Measurements from ENCODE around the gene ACOXL. TPM values are rescaled to one million over a fixed set of nuclear protein-coding genes. Genes with fewer than 3 reads are reported as not detected.

The ACOXL gene
- total RNA-seq, 1 donor from 2014 or later: not detected

- Histone ChIP-seq H3K9me3 (ENCODE audit: control insufficient read depth in 3 of 3, low read length in 3 of 3) (no peaks in the 10 kb centered on the region), H3K4me1 (ENCODE audit: control insufficient read depth in 3 of 3, insufficient read depth in 3 of 3, low read length in 3 of 3) (peaks cover 3 to 8% (median 3%) of the 10 kb centered on the region in 3 donors), H3K36me3 (ENCODE audit: control insufficient read depth in 3 of 3, insufficient read depth in 3 of 3, low read length in 3 of 3) (no peaks in the 10 kb centered on the region), H3K27ac (ENCODE audit: low read depth, low read length) (no peak overlapping the region), H3K27me3 (ENCODE audit: control insufficient read depth in 3 of 3, insufficient read depth in 3 of 3, low read length in 3 of 3) (no peaks in the 10 kb centered on the region), H3K4me3 (ENCODE audit: low read length in 3 of 3) (no peak overlapping the region), H3K9ac (ENCODE audit: low read depth in 1 of 3, low read length in 3 of 3) (no peak overlapping the region)
Observed at GRCh38 chr2:110718990-110719389, 13.4 kb upstream of the ACOXL start.

DNA sequence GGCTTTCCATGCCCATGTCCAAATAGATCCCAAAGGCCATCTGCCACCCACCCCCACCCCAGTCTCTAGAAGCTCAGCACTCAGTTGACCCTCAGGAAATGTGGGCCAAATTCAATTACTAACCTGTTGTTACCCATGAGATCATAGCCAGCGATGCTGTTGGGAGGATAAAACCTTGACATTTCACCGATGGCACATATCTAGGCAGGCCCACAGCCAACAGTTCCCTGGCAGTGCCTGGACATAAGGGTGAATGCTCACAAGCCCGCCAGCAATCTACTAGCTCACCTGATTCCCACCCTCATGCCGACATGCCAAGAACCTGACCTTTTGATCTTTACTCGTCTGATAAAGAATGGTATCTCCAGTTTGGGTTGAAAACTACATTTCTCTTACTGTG, 11.8 kb upstream of the ACOXL start:
- Histone ChIP-seq H3K27ac (ENCODE audit: low read depth, low read length) (no peak overlapping the region), H3K9ac (ENCODE audit: low read depth in 1 of 3, low read length in 3 of 3) (no peak overlapping the region), H3K27me3 (ENCODE audit: control insufficient read depth in 3 of 3, insufficient read depth in 3 of 3, low read length in 3 of 3) (no peaks in the 10 kb centered on the region), H3K4me3 (ENCODE audit: low read length in 3 of 3) (no peak overlapping the region), H3K4me1 (ENCODE audit: control insufficient read depth in 3 of 3, insufficient read depth in 3 of 3, low read length in 3 of 3) (peaks cover 3 to 8% (median 3%) of the 10 kb centered on the region in 3 donors), H3K9me3 (ENCODE audit: control insufficient read depth in 3 of 3, low read length in 3 of 3) (no peaks in the 10 kb centered on the region), H3K36me3 (ENCODE audit: control insufficient read depth in 3 of 3, insufficient read depth in 3 of 3, low read length in 3 of 3) (no peaks in the 10 kb centered on the region)

DNA sequence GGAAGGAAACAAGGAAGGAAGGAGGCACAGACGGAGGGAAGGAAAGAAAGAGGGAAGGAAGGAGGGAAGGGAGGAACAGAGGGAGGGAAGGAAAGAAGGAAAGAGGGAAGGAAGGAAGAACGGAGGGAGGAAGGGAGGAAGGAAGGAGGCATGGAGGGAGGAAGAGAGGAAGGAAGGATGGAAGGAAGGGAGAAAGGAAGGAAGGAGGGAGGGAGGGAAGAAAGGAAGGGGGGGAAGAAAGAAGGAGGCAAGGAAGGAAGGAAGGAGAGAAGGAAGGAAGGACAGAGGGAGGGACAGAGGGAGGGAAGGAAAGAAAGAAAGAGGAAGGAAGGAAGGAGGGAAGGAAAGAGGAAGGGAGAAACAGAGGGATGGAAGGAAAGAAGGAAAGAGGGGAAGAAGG, 7.6 kb upstream of the ACOXL start:
- H3K27me3 ChIP-seq (ENCODE audit: control insufficient read depth in 3 of 3, insufficient read depth in 3 of 3, low read length in 3 of 3): no peaks in the 10 kb centered on the region
- H3K9ac ChIP-seq (ENCODE audit: low read depth in 1 of 3, low read length in 3 of 3): no peak overlapping the region

GRCh38 chr2:110725370-110725769, 7.0 kb upstream of the ACOXL start:
- no peaks in the 10 kb centered on the region for H3K9me3 ChIP-seq (ENCODE audit: control insufficient read depth in 3 of 3, low read length in 3 of 3)
- H3K4me3 ChIP-seq (ENCODE audit: low read length in 3 of 3): no peak overlapping the region
- H3K27me3 ChIP-seq (ENCODE audit: control insufficient read depth in 3 of 3, insufficient read depth in 3 of 3, low read length in 3 of 3): peaks cover 0 to under 1% (median under 1%) of the 10 kb centered on the region in 3 donors
- H3K9ac ChIP-seq (ENCODE audit: low read depth in 1 of 3, low read length in 3 of 3): no peak overlapping the region
- H3K36me3 ChIP-seq (ENCODE audit: control insufficient read depth in 3 of 3, insufficient read depth in 3 of 3, low read length in 3 of 3): no peaks in the 10 kb centered on the region
- H3K27ac ChIP-seq (ENCODE audit: low read depth, low read length): no peak overlapping the region
- H3K4me1 ChIP-seq (ENCODE audit: control insufficient read depth in 3 of 3, insufficient read depth in 3 of 3, low read length in 3 of 3): peaks cover 0 to 2% (median 0%) of the 10 kb centered on the region in 3 donors

More for the DNA sequence above, 7.6 kb upstream of the ACOXL start:
- peaks cover 0 to 2% (median 0%) of the 10 kb centered on the region in 3 donors for H3K4me1 ChIP-seq (ENCODE audit: control insufficient read depth in 3 of 3, insufficient read depth in 3 of 3, low read length in 3 of 3)
- no peaks in the 10 kb centered on the region for H3K9me3 ChIP-seq (ENCODE audit: control insufficient read depth in 3 of 3, low read length in 3 of 3)
- no peaks in the 10 kb centered on the region for H3K36me3 ChIP-seq (ENCODE audit: control insufficient read depth in 3 of 3, insufficient read depth in 3 of 3, low read length in 3 of 3)
- H3K4me3 ChIP-seq (ENCODE audit: low read length in 3 of 3): no peak overlapping the region
- H3K27ac ChIP-seq (ENCODE audit: low read depth, low read length): no peak overlapping the region

DNA sequence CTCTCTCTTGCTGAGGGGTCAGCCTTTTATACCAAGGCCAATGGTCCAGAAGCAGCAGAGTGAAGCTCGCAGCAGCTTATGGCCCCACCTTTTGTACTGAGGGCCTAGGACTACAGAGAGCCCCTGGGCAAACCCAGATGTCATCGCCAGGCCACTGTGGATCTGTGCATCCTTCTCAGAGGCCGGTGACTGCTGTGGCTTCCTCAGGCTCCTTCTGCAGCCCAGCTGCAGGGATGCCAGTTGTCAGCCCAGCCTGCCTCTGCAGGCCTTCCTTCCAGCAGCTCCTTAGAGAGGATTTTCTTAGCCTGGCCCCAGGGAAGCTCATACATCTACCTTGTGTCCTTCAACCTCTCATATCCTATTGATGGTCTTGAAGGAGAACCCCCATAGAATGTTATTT, 6.5 kb upstream of the ACOXL start:
- no peaks in the 10 kb centered on the region for H3K4me1 ChIP-seq (ENCODE audit: control insufficient read depth in 3 of 3, insufficient read depth in 3 of 3, low read length in 3 of 3)
- no peak overlapping the region for H3K27ac ChIP-seq (ENCODE audit: low read depth, low read length)
- no peaks in the 10 kb centered on the region for H3K36me3 ChIP-seq (ENCODE audit: control insufficient read depth in 3 of 3, insufficient read depth in 3 of 3, low read length in 3 of 3)
- no peak overlapping the region for H3K4me3 ChIP-seq (ENCODE audit: low read length in 3 of 3)
- H3K27me3 ChIP-seq (ENCODE audit: control insufficient read depth in 3 of 3, insufficient read depth in 3 of 3, low read length in 3 of 3): peaks cover 0 to 6% (median 4%) of the 10 kb centered on the region in 3 donors
- no peak overlapping the region for H3K9ac ChIP-seq (ENCODE audit: low read depth in 1 of 3, low read length in 3 of 3)
- H3K9me3 ChIP-seq (ENCODE audit: control insufficient read depth in 3 of 3, low read length in 3 of 3): no peaks in the 10 kb centered on the region

DNA sequence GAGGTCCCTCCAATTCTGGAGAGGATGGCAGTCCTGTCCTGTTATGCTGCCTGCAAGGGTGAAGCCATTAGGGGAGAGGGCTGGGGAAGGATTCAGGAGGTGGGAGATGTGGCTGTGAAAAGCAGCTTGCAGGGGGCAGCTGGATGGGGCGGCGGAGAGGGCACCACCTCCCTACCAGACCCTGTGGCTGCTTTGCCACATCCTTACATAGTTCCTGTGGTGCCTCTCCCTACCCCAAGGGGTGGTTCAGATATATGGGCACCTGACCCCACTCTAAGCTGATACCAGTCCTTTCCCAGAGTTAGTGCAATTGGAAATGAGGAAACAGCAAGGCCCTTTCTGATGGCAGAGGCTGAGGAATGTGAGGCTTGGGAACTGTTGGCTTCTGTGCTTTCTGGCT, 6.1 kb upstream of the ACOXL start:
- Histone ChIP-seq H3K4me1 (ENCODE audit: control insufficient read depth in 3 of 3, insufficient read depth in 3 of 3, low read length in 3 of 3) (no peaks in the 10 kb centered on the region), H3K36me3 (ENCODE audit: control insufficient read depth in 3 of 3, insufficient read depth in 3 of 3, low read length in 3 of 3) (no peaks in the 10 kb centered on the region), H3K4me3 (ENCODE audit: low read length in 3 of 3) (no peak overlapping the region), H3K9me3 (ENCODE audit: control insufficient read depth in 3 of 3, low read length in 3 of 3) (peaks cover 0 to 1% (median 0%) of the 10 kb centered on the region in 3 donors), H3K27me3 (ENCODE audit: control insufficient read depth in 3 of 3, insufficient read depth in 3 of 3, low read length in 3 of 3) (peaks cover 4 to 9% (median 7%) of the 10 kb centered on the region in 3 donors), H3K27ac (ENCODE audit: low read depth, low read length) (no peak overlapping the region), H3K9ac (ENCODE audit: low read depth in 1 of 3, low read length in 3 of 3) (no peak overlapping the region)

GRCh38 chr2:110727923-110728322, 4.5 kb upstream of the ACOXL start:
- H3K36me3 ChIP-seq (ENCODE audit: control insufficient read depth in 3 of 3, insufficient read depth in 3 of 3, low read length in 3 of 3): no peaks in the 10 kb centered on the region
- no peak overlapping the region for H3K9ac ChIP-seq (ENCODE audit: low read depth in 1 of 3, low read length in 3 of 3)
- H3K9me3 ChIP-seq (ENCODE audit: control insufficient read depth in 3 of 3, low read length in 3 of 3): peaks cover 0 to 7% (median 0%) of the 10 kb centered on the region in 3 donors
- H3K4me1 ChIP-seq (ENCODE audit: control insufficient read depth in 3 of 3, insufficient read depth in 3 of 3, low read length in 3 of 3): peaks cover 0 to 6% (median 3%) of the 10 kb centered on the region in 3 donors
- H3K27ac ChIP-seq (ENCODE audit: low read depth, low read length): no peak overlapping the region
- H3K27me3 ChIP-seq (ENCODE audit: control insufficient read depth in 3 of 3, insufficient read depth in 3 of 3, low read length in 3 of 3): peaks cover 21 to 24% (median 23%) of the 10 kb centered on the region in 3 donors
- no peak overlapping the region for H3K4me3 ChIP-seq (ENCODE audit: low read length in 3 of 3)

DNA sequence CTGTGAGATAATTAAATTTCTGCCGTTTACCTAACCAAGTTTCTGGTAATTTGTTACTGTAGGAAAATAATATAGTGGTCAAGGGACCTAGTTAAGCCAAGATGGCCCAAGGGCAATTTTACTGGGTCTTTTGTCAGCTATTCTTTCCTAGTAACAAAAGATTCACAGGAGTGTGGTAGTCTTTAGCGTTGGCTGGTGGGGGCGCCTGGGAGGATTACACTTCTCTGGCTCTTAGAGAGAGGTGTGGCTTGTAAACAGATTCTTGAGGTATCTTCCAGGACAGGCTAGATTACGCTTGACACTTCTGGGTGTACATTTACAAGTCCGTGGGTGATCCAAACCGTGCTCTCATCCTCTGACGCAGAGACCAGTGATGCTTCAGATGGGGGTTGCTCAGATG, 3.3 kb upstream of the ACOXL start:
- peaks cover 0 to 7% (median 6%) of the 10 kb centered on the region in 3 donors for H3K4me1 ChIP-seq (ENCODE audit: control insufficient read depth in 3 of 3, insufficient read depth in 3 of 3, low read length in 3 of 3)
- H3K27ac ChIP-seq (ENCODE audit: low read depth, low read length): no peak overlapping the region
- peaks cover 0 to 7% (median 0%) of the 10 kb centered on the region in 3 donors for H3K9me3 ChIP-seq (ENCODE audit: control insufficient read depth in 3 of 3, low read length in 3 of 3)
- no peaks in the 10 kb centered on the region for H3K36me3 ChIP-seq (ENCODE audit: control insufficient read depth in 3 of 3, insufficient read depth in 3 of 3, low read length in 3 of 3)
- peaks cover 31 to 35% (median 33%) of the 10 kb centered on the region in 3 donors for H3K27me3 ChIP-seq (ENCODE audit: control insufficient read depth in 3 of 3, insufficient read depth in 3 of 3, low read length in 3 of 3)
- H3K9ac ChIP-seq (ENCODE audit: low read depth in 1 of 3, low read length in 3 of 3): no peak overlapping the region
- no peak overlapping the region for H3K4me3 ChIP-seq (ENCODE audit: low read length in 3 of 3)

- H3K9ac ChIP-seq (ENCODE audit: low read depth in 1 of 3, low read length in 3 of 3): no peak overlapping the region
- peaks cover 0 to 7% (median 0%) of the 10 kb centered on the region in 3 donors for H3K9me3 ChIP-seq (ENCODE audit: control insufficient read depth in 3 of 3, low read length in 3 of 3)
- no peak overlapping the region for H3K4me3 ChIP-seq (ENCODE audit: low read length in 3 of 3)
- H3K36me3 ChIP-seq (ENCODE audit: control insufficient read depth in 3 of 3, insufficient read depth in 3 of 3, low read length in 3 of 3): no peaks in the 10 kb centered on the region
- H3K4me1 ChIP-seq (ENCODE audit: control insufficient read depth in 3 of 3, insufficient read depth in 3 of 3, low read length in 3 of 3): peaks cover 0 to 7% (median 6%) of the 10 kb centered on the region in 3 donors
- H3K27ac ChIP-seq (ENCODE audit: low read depth, low read length): no peak overlapping the region
- H3K27me3 ChIP-seq (ENCODE audit: control insufficient read depth in 3 of 3, insufficient read depth in 3 of 3, low read length in 3 of 3): peaks cover 44 to 50% (median 50%) of the 10 kb centered on the region in 3 donors
Observed at GRCh38 chr2:110731064-110731463, 1.3 kb upstream of the ACOXL start.

- Histone ChIP-seq H3K9ac (ENCODE audit: low read depth in 1 of 3, low read length in 3 of 3) (no peak overlapping the region), H3K9me3 (ENCODE audit: control insufficient read depth in 3 of 3, low read length in 3 of 3) (peaks cover 0 to 9% (median 0%) of the 10 kb centered on the region in 3 donors), H3K27ac (ENCODE audit: low read depth, low read length) (no peak overlapping the region), H3K4me3 (ENCODE audit: low read length in 3 of 3) (no peak overlapping the region), H3K4me1 (ENCODE audit: control insufficient read depth in 3 of 3, insufficient read depth in 3 of 3, low read length in 3 of 3) (peaks cover 0 to 7% (median 6%) of the 10 kb centered on the region in 3 donors), H3K36me3 (ENCODE audit: control insufficient read depth in 3 of 3, insufficient read depth in 3 of 3, low read length in 3 of 3) (no peaks in the 10 kb centered on the region), H3K27me3 (ENCODE audit: control insufficient read depth in 3 of 3, insufficient read depth in 3 of 3, low read length in 3 of 3) (peaks cover 49 to 60% (median 51%) of the 10 kb centered on the region in 3 donors)
Observed at GRCh38 chr2:110735366-110735765, 3.0 kb downstream of the ACOXL start.
